Left kidney (tissue), 2 donors: Measurements from ENCODE around the gene RIMS1. TPM values are rescaled to one million over a fixed set of nuclear protein-coding genes. Genes with fewer than 3 reads are reported as not detected.

Experiments used
- DNase-seq: peaks from one replicate; pipeline ENCODE4 v3.0.0-alpha.2; 2013
- polyA plus RNA-seq: library from polyadenylated mRNA; unstranded; fragments of 120-200 nt; gene quantifications from one replicate; pipeline ENCODE4 v1.2.1, GENCODE V29; 2013; ENCODE audit not compliant: insufficient read length

The RIMS1 gene
- polyA plus RNA-seq, 1 donor: 2.8 TPM

DNA sequence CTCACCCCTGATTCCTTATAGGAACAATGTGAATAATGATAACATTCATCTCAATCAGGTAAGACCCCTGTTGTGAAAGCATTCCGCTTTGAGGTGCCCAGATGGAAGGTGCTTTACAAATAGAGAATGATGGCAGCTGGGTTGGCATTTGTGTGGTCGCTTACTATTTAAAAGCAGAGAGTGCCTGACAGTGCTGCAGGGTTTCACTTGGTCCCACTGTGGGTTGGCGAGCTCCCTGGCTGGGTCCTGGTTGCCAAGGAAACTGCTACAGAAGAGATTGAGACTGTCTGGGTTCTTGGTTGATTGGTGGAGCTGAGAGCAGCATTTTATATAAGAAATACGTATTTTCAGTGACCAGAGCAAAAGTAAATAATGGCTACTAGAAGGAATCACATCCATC, 528.3 kb downstream of the RIMS1 start:
- no peak for DNase-seq

DNA sequence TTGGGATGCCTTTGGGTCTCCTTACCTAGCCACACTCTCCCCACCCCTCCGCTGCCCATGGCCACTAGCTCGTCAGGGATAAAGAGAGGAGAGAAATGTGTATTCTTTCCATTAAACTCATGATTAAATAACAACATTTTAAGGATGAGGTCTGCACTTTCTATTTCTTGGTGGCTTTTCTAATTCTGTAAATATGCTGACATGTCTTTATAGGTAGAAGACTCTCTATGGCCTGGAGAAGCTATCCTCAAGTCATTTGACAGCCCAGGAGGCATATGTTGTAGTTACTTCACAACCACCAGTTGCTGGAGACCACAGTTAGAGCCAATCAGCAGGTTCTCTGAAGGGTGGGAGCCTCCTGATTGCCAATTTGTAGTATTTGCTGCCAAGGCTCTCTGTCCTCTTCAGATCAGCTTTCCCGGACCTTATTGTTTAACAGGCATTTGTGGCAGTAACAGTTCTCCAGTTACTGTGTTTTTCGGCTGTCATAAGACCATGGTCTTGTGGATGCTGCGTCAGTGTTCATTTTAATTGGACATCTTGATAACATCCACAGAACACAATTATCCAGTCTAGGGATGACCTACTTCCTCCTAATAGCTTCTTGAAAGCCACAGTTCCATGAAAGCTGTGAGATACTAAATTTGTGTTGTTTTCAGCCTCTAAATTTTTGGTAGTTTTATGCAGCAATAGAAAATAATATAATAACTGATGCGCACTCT, 530.6 kb downstream of the RIMS1 start:
- DNase-seq: no peak

DNA sequence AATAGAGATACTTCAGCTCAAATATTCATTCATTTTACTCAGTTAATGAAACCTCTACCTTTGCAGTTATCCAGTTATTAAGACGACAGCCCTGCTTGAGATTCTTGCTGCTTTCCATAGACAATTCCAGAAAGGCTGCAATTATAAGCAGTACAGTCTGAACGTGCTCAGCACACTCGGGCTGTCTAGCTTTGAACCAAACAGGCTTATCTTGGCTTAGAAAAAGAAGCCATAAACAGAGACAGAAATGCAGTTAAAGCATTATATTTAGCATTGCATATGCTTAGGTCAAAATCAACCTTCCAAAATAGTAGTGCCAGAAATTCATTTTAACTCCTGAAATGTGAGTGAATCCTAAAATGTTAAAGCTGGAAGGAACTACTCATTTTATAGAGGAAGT, 531.4 kb downstream of the RIMS1 start:
- no peak for DNase-seq

DNA sequence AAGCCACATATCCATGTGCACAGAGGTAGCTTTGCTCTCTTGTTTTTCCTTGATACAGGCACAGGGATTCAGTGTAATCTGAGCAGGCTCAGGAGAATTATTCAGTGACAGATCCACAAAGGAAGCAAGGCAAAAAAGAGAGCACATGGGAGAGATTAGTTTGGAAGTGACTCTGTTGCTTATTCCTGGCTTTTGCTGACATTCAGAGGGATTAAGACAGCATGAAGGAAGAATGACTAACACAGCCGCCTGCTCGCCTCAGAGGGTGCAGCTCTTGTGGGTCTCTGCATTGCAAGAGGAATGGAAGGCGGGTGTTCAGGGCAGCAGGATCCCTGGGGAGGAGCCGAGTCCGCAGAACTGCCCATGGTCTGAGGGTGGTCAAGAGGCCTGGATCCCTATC, 532.1 kb downstream of the RIMS1 start:
- no peak for DNase-seq

DNA sequence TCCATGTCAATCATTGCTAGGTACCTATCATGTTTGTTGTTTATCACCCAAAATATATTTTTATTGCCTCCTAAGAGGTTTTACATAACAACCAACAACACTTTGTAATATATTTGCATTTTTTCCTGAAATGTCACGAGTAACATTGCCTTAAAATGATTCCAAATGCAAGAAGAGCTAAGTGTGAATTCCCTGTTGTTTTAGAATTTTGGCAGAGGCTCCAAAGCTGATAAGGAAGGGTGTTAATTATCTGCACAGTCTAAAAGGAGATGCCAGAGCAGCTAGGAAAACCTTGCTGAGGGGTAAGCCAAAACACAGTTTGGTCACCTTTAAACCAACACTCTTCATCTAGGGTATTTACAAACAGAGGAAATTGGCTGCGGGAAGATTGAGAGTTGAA, 533.6 kb downstream of the RIMS1 start:
- DNase-seq: no peak

DNA sequence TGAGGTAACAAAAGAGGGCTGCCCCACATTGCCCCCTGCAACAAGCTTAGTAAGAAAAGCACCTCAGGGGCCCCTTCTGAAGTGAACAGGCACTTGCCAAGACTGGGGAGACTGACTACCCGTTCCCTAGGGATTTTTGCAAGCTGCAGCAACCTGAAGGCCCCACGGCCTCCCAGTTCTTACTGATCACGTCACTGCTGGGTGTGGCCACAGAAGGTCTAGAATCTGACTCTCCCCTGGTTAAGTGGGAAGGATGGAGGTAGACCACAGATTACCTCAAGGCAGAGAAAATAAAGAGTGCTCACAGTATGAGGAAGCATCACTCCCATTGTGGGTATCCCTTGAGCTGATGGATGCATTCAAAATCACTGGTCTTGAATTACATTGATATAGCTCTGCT, 534.1 kb downstream of the RIMS1 start:
- no peak for DNase-seq

DNA sequence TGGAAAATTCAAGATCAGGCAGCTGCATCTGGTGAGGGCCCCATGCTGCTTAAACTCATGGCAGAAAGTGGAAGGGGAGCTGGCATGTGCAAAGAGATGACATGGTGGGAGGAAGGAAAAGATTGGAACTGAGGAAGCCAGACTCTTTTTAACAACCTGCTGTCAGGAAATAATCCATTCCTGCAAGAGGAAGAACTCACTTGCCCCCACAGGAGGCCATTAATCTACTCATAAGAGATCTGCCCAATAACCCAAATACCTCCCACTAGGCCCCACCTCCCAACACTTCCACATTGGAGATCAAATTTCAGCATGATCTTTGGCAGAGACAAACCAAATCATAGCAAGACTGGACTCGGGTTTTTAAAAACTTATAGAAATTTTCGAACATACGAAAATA, 535.0 kb downstream of the RIMS1 start:
- no peak for DNase-seq

DNA sequence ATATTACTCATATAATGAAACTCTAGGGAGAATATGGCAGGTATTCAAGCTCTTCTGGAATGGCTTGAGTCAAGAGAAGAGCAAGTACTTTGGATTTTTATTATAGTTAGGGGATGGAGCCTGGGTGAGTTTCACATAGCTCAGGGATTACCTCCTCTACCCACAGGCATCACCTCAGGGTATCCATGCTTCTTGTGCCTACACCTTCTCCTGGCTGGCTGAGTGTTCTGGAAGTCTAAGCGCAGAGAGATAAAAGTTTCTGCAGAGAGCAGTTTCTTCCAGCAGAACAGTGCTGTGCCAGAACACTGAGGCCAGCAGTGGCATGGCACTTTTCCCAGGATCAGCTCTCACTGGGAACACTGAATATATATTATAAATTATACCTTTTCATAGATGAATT, 535.8 kb downstream of the RIMS1 start:
- DNase-seq: no peak

DNA sequence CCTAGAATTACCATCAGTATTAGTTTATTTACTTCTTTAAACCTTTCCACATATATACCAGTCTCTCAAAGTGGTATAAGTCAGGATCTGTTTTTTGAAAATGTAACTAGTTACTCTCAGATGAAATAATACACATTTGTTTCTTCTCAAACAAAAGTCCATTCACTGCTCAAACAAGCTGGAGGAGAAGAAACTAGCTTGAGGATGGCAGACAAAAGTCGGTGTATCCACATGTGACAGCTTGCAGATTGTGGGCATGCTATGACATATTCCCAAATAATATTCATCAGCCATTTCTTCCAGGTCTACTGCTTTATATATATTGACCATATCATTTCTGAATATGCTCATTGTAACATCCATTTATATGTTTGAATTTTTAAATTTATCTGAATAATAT, 538.1 kb downstream of the RIMS1 start:
- DNase-seq: no peak

DNA sequence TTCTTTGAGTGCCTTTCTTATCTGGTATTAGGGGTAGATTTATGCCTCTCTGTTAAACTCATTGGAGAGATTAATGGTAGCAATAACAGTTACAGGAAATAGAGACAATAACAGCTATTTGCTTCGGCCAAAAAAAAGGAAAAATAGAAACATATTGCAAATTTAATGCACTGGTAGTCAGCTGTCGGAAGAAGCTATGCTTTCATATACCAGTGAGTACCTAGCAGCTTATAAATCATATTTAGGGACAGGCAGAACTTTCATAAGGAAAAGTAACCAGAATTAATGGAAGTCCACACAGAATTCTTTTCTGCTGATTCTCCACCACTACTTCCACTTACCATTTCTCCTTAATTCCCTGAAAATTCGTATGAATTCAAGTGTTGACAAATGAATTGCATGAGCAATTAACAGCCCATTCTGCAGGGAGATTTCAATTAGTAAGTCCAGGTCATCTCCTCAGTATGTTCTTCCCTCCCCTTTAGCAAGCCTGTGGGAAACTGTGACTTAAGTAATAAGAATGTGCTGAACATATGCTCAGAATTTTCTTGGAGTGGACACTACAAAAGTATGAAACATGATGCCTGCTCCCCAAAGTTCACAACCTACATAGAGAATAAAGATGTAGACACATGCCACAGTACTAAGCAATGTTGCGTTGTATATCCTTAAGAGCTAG, 538.8 kb downstream of the RIMS1 start:
- DNase-seq: no peak

DNA sequence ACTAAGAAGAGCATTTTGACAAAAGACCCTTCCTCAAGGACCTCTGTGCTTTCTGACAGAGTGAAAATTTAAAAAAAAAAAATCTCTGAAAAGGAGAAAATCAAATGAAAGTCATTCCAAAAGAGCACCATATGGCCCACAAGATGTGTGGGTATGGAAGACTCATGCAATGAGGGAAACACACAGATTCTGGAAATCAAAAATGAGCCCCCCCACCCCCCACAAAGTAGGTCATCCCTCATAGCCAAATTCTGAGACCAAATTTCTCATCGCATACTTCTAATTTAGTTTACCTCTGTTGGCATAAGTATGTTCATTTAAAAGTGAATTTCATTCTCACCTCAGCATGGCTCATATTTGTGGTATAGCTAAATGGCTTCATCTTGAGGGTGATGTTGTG, 554.3 kb downstream of the RIMS1 start:
- DNase-seq: no peak

DNA sequence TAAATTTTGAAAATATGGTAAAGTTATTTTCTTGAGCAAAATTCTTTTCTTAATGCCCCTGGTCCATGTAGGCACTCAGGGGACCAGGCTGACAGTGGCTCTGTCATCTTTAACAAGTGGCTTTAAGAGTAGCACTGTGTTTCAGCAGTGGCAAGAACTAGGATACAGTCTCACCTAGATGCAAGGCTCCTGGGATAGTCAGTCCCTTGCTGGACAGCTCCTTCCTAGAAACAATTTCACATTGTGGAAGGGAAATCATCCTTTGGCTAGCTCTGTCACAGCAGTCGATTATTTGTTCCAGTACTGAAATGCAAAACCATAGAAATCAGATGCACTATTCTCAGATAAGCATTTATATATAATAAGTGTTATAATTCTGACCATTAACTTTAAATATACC, 560.1 kb downstream of the RIMS1 start:
- no peak for DNase-seq
